Raji (cell line): ENCODE data around the gene PABPC1L.

ENCODE experiments used
- POLR2A ChIP-seq: IDR thresholded peaks from 2 replicates; pipeline ENCODE4 v1.6.1; 2011; ENCODE audit warnings: low read depth, low read length, control low read depth; ENCODE audit not compliant: insufficient read depth

PABPC1L gene

GRCh38 chr20:44956410-44956809, 46.5 kb downstream of the PABPC1L start:
- no peak for TF ChIP-seq POLR2A

GRCh38 chr20:44958276-44958675, 48.4 kb downstream of the PABPC1L start:
- no peak for TF ChIP-seq POLR2A

DNA sequence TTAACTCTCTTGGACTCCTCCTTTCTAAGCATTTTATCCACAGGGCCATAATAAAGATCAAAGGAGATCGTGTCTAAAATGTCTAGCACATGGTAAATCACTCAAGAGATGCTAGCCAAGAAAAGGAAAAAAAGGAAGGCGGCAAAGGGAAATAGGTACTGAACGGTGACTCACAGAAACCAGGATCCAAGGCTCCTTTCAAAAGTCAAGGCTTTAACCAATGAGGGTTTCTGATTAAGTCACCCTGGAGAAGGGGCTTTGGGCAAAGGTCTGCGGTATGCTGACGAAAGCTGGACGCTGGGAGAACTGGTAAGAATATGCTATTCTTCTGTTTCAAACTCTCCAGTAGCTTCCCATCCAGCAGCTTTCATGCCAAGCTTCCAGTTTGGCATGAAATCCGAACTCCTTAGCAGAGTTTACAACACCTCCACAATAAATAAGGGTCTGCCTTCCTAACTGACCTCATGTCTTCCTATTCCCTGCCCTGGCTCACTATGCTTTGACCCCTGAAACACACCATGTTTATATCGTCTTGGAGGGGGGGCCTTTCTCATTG, 49.3 kb downstream of the PABPC1L start:
- TF ChIP-seq POLR2A: no peak

DNA sequence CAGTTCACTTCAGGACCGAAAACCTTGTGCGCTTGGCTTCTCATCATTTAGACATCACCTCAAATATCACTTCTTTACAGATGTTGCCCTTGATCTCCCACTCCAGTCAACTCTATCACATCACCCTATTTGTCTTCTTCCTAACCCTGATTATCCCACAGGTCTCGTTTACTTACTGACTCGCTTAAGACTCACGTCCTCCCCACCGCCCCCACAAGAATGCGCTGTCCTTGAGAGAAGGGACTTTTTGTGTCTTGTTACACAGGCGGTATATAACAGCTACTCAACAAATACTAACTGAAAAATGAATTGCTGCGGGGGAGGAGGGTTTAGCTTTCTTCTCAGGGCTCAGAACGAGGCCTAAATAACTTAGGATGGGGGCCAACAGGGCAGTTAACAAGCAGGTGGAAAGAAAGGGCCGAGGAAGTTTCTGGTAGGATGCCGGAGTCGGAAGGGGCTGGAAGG, 49.8 kb downstream of the PABPC1L start:
- no peak for TF ChIP-seq POLR2A

- peak; percentile 90 for TF ChIP-seq POLR2A
Measured at GRCh38 chr20:44960103-44960852, 50.4 kb downstream of the PABPC1L start, which contains the start of gene TOMM34. Gene TOMM34, minus strand, starts transcription at chr20:44960397. Its CDS starts 64 bp downstream, at chr20:44960333.

- no peak for TF ChIP-seq POLR2A
Measured at GRCh38 chr20:44961011-44961869, 51.4 kb downstream of the PABPC1L start.

DNA sequence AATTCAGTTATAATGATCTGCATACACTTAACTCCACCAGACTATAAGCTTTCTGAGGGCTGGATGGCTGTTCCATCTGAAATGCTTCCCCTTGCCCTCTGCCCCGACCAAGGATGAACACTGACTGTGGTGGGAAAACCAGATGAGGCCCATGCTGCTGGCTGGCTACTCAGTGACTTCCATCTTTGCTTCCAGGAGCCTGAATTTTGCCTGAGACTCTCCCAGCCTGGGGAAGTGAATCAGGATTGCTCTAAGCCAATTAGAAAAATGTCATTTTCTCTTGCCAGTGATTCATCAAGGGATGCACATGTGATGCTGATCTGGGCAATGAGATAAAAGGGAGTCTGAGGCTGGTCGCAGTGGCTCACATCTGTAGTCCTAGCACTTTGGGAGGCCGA, 52.0 kb downstream of the PABPC1L start:
- no peak for TF ChIP-seq POLR2A

- TF ChIP-seq POLR2A: no peak
Measured at GRCh38 chr20:44962483-44962882, 52.6 kb downstream of the PABPC1L start.

DNA sequence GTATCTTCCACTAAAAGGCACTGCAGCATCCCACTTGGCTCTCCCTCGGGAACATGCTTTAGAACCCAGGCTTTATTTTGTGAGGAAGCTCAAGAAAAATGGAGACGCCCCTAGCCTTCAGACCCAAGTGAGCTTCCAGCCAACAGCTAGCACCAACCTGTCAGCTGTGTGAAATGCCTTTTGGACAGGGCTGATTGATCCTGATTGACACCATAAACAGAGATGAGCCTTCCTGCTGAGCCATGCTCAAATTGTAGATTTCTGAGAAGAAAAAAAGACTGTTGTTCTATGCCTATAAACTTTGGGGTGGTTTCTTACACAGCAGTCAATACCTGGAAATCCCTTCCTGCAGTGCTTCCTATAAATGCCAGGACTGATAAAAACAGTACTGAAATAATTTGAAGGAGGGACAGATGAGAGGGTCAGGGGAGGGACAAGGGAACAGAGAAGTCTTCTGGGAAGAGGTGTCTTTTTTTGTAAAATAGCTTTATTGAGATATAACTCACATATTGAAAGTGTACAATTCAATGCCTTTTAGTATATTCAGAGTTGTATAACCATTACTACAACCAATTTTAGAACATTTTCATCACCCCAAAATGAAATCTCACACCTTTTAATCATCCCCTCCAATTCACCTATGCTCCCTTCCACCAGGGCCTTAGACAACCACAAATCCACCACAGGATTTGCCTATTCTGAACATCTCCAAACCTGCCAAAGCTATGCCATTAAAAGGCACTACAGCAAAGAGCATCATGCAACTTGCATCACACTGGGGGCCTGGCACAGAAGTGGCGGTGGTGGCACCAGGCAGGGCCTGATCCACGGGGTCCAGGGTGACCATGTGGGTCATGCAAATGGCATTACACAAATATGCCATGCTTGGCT, 53.7 kb downstream of the PABPC1L start:
- TF ChIP-seq POLR2A: peak; percentile 42; the same call in 1 of the 2 replicates

- no peak for TF ChIP-seq POLR2A
Measured at GRCh38 chr20:44965651-44966029, 55.8 kb downstream of the PABPC1L start.

DNA sequence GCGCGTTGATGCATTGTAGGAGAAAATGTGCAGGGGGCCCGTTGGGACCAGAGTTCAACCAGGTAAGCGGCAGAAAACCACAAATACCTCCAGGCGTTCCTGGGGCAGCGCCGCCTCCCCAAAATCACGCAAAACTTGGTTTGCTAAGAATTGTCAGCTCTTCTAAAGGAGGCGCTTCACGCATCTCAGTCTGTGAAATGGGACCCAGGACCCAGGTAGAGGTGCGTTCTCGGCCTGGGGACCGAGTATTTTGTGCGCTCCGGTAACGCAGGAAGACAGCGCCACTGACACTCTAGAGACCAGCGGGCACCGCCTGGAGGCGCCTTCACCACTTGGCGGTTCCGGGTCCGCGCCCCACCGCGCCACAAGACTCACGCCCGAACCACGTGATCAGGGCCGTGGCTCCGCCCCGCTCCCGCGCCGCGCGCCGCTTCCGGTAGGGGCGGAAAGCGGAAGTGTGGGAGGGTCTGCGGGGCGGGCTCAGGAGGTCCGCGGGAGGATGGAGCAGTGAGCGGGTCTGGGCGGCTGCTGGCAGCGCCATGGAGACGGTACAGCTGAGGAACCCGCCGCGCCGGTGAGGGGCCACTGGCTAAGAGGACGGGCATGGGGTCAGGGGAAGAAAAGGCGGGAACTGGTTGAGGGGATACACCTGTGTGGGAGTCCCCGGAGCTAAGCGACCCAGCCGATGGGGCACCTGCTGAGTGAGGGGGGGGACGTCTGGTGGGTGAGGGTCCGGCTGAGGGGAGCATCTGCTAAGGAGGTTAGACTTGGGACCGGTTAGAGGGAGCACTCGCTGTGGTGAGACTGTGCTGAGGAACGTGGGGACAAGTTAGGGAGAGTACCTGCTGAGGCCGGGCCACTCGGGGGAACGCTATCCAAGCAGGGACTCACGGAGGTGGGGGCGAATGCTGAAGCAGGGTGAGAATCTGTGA, 56.4 kb downstream of the PABPC1L start, which contains the start of gene STK4:
TSS of gene STK4 (plus strand) at position 483 of the 932 bp plus-strand sequence. CDS start at position 540, 57 bp downstream.
- TF ChIP-seq POLR2A: peak; percentile 86

DNA sequence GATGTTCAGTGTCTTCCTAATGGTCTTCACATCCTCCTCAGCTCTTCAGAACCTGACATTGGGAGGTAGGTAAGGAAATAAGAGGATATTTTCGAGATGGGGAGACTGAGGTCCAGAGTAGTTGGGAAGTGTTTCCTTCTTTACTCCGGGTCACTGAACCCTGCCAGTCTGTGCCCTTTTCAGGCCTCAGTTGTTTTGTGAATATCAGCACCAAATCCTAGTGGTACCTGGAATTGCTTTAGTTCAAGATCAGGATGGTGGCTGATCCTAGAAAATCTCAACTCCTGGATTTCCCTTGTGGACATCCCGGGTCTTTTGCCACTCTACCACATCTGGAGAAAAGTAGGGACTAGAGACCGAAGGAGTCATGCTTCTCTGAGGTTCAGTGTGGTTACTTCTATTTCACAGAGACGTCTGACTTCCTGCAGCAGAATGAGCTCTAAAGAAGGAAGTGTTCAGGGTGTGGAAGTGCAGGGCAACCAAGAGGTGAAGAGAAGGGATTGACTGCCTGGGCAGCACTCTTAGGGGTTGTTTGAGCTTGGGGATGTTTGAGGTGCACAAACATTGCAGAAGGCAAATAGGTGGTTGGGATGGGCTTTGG, 57.4 kb downstream of the PABPC1L start:
- peak; percentile 55 for TF ChIP-seq POLR2A

DNA sequence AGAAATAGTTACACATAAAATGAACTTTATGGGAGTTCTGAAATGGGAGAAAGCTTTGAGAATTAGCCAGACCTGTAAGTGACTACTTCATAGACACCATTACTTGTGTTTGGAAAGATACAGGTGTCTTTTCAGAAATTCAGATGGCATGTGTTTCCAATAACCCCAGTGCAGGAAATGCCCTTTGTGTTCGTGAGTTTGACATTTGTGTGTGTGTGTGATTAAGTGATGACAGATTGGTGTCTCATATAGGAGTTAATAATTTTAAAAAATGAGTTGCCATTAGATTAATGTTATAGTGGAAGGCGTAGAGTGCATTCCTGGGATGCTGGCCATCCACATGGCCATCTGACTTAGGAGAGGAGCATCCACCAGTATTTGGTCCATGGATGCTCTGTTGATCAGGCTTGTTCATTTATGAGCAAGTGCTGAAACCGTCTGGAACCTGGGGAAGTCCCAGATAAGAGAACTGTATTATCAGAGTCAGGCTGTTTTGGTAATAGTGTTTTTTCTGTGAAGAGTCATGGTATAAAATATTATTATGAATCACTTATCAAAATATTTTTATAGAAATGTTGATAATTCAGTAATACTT, 59.5 kb downstream of the PABPC1L start:
- no peak for TF ChIP-seq POLR2A

DNA sequence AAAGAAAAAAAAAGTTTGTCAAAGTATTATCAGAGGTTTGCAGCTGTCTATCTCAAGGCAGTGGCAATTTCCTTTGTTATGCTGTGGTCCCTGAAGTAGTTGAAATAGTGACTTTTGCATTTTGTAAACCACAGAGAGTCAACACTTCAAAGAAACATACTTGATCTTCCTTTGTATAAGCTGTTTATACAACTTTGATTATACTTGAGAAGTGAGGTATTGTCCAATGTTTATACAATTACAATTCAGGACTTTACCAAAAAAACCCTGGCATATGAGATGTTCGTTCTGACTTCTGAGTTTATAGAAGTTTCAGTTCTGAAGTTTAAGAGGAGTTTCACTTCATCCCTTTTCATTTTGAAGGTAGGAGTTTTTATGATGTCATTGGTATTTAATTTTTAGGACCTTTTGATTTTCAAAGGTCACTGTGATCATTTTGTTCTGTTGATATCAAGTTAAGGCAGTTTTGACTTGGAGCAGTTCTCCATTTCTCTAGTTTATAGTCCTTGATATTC, 60.4 kb downstream of the PABPC1L start:
- TF ChIP-seq POLR2A: no peak
